ENCODE results near the gene MRPS25.

GRCh38 chr3:15015456-15015855 lies 49.7 kb downstream of the MRPS25 start:
- TF ChIP-seq CTCF (IDR thresholded peaks at IDR 0.05) (no peak), POLR2AphosphoS5 (IDR thresholded peaks at IDR 0.05) (no peak)
